ENCODE results near the gene HNRNPAB. TPM values are rescaled to one million over a fixed set of nuclear protein-coding genes. Genes with fewer than 3 reads are reported as not detected.

Gene HNRNPAB
- total and polyA plus RNA-seq, 12 donors = 40.7 to 265 (median 117) TPM

DNA sequence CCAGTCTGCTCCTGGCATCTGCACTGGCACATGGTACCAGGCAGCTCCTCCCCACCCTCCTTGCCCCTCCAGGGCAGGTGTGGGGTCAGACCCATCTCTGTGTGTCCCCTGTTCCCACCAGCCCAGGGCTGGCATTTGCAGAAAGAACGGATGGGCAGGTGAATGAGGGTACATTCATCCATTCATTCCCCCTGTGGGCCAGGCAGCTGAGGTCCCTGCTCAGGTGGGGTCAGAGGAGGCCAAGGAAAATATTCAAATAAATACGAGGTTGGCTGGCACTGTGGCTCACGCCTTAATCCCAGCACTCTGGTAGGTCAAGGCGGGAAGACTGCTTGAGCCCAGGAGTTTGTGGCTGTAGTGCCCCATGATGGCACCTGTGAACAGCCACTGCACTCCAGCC is 53.3 kb downstream of the HNRNPAB start:
- TF ChIP-seq, protein P1, sequence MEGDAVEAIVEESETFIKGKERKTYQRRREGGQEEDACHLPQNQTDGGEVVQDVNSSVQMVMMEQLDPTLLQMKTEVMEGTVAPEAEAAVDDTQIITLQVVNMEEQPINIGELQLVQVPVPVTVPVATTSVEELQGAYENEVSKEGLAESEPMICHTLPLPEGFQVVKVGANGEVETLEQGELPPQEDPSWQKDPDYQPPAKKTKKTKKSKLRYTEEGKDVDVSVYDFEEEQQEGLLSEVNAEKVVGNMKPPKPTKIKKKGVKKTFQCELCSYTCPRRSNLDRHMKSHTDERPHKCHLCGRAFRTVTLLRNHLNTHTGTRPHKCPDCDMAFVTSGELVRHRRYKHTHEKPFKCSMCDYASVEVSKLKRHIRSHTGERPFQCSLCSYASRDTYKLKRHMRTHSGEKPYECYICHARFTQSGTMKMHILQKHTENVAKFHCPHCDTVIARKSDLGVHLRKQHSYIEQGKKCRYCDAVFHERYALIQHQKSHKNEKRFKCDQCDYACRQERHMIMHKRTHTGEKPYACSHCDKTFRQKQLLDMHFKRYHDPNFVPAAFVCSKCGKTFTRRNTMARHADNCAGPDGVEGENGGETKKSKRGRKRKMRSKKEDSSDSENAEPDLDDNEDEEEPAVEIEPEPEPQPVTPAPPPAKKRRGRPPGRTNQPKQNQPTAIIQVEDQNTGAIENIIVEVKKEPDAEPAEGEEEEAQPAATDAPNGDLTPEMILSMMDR (IDR thresholded peaks at IDR 0.05) = no peak
- TF ChIP-seq POLR2A (IDR thresholded peaks at IDR 0.05) = no peak
- H3K27ac ChIP-seq = no peak overlapping the region
- no peak overlapping the region for H3K4me3 ChIP-seq
- no peaks in the 10 kb centered on the region for H3K9me3 ChIP-seq (replicated peaks in 1 of 3)
- H3K27me3 ChIP-seq = no peaks in the 10 kb centered on the region
- H3K36me3 ChIP-seq (replicated peaks in 1 of 2) = no peaks in the 10 kb centered on the region
- H3K4me1 ChIP-seq (replicated peaks in 1 of 2) = no peaks in the 10 kb centered on the region
- no peak for DNase-seq
- intact Hi-C loops (cut with DNase I) = no loop called here
- 68 to 89% (median 82%) methylated on average over 4 of the region's 4 CpGs for whole genome bisulfite sequencing, 4 donors

DNA sequence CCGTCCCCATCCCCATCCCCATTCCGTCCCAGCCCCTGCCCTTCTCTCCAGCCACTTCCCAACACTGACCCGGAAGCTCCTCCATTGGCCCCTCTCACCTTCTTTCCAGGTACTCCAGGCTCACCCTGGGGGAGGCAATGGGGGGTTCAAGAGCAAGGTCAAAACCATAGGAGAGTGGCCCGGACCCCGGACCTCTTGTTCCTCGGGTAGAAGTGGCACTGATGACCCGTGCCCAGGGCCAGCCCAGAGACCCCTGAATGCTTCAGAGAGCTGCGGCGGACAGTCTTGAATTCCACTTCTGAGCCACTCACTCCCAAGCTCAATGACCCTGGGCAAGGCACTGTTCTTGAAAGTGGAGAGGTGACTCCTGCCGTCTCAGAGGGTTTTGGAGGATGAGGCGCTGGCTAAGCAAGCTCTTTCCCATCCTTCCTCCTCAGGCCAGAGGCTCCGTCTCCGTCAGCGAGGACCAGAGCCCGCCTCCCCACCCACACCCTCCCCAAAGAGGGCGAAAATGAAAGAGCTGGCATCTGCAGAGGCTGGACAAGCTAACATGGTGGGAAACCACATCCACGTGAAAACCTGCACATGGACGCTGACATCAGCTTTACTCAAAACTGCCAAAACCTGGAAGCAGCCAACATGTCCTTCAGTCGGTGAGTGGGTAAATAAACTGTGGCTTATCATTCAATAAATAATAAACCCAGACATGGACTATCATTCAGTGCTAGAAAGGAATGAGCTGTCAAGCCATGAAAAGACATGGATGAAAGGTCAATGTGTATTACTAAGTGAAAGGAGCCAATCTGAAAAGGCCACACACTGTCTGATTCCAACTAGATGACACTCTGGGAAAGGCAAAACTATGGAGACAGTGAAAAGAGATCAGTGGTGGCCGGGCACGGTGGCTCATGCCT is 55.5 kb downstream of the HNRNPAB start:
- Histone ChIP-seq H3K27me3 (no peaks in the 10 kb centered on the region), H3K4me1 (replicated peaks in 1 of 2) (no peaks in the 10 kb centered on the region), H3K9me3 (replicated peaks in 1 of 3) (no peaks in the 10 kb centered on the region), H3K36me3 (replicated peaks in 1 of 2) (no peaks in the 10 kb centered on the region), H3K4me3 (no peak overlapping the region), H3K27ac (no peak overlapping the region)
- no peak for DNase-seq
- WGBS, 4 donors = 71 to 74% (median 73%) methylated on average over 16 to 21 of the region's 21 CpGs
- intact Hi-C loops (cut with DNase I) = no loop called here
- TF ChIP-seq, protein P1 (IDR thresholded peaks at IDR 0.05) = no peak
- no peak for TF ChIP-seq POLR2A (IDR thresholded peaks at IDR 0.05)

Other genes with a start within 250 kb of the HNRNPAB start
- gene PROP1, start 208.3 kb upstream of the HNRNPAB start, total RNA-seq = not detected
- not detected for gene PROP1, start 208.3 kb upstream of the HNRNPAB start, polyA plus RNA-seq
- gene N4BP3, start 91.0 kb upstream of the HNRNPAB start, total RNA-seq = 1 to 10 TPM in 4 of 9 donors, under 1 TPM in 5; 0.39 to 2.1 (median 0.91) TPM
- 1 to 10 TPM in 1 of 3 donors, under 1 TPM in 2; 0.31 to 2.6 (median 0.88) TPM for gene N4BP3, start 91.0 kb upstream of the HNRNPAB start, polyA plus RNA-seq
- 10 to 100 TPM; 30.7 to 51.4 (median 39.5) TPM for gene RMND5B, start 73.5 kb upstream of the HNRNPAB start, total RNA-seq
- gene RMND5B, start 73.5 kb upstream of the HNRNPAB start, polyA plus RNA-seq = 10 to 100 TPM; 28.1 to 36.7 (median 35.5) TPM
- 100 to 1,000 TPM in 7 of 9 donors, 10 to 100 TPM in 2; 70.6 to 269 (median 127) TPM for gene NHP2, start 50.6 kb upstream of the HNRNPAB start, total RNA-seq
- gene NHP2, start 50.6 kb upstream of the HNRNPAB start, polyA plus RNA-seq = 100 to 1,000 TPM in 1 of 3 donors, 10 to 100 TPM in 2; 65.2 to 106 (median 68.6) TPM
- not detected for gene GMCL2, start 17.2 kb upstream of the HNRNPAB start, total RNA-seq
- not detected for gene GMCL2, start 17.2 kb upstream of the HNRNPAB start, polyA plus RNA-seq
- 10 to 100 TPM; 15.0 to 93.2 (median 56.0) TPM for gene PHYKPL, start 28.3 kb downstream of the HNRNPAB start, total RNA-seq
- 100 to 1,000 TPM in 1 of 3 donors, 10 to 100 TPM in 2; 21.2 to 125 (median 89.6) TPM for gene PHYKPL, start 28.3 kb downstream of the HNRNPAB start, polyA plus RNA-seq